Thyroid gland (tissue), 4 donors: ENCODE results near the gene RNF141. TPM values are rescaled to one million over a fixed set of nuclear protein-coding genes. Genes with fewer than 3 reads are reported as not detected.

Experiments used
- DNase-seq, 2 donors: peaks; one replicate each; pipeline ENCODE4 v3.0.0-alpha.2; 2019
- H3K27ac ChIP-seq, 3 donors: fragments of 200-600 bp; sonication (generic); 1 replicate in 2 of 3; 2 replicates in 1 of 3; pipeline ENCODE4 v1.5.1; 2016 to 2019; ENCODE audit warnings: mild to moderate bottlenecking in 1 of 3, moderate library complexity in 1 of 3
- H3K27me3 ChIP-seq: fragments of 200-600 bp; sonication (generic); one replicate; pipeline ENCODE4 v1.5.1; 2019
- H3K36me3 ChIP-seq, 2 donors: fragments of 200-600 bp; sonication (generic); one replicate each; pipeline ENCODE4 v1.5.1; 2016 to 2019
- H3K4me1 ChIP-seq, 2 donors: fragments of 200-600 bp; sonication (generic); one replicate each; pipeline ENCODE4 v1.5.1; 2017 to 2019
- H3K4me3 ChIP-seq, 3 donors: fragments of 200-600 bp; sonication (generic); replicated peaks in 1 of 3; 1 replicate in 2 of 3; 2 replicates in 1 of 3; pipeline ENCODE4 v1.5.1; 2016; ENCODE audit warnings: mild to moderate bottlenecking in 1 of 3
- H3K9me3 ChIP-seq: fragments of 200-600 bp; sonication (generic); one replicate; pipeline ENCODE4 v1.5.1; 2017
- POLR2A ChIP-seq, 2 donors: fragments of 450-650 bp; IDR thresholded peaks; one replicate each; pipeline ENCODE4 v1.6.1; 2017; ENCODE audit warnings: antibody characterized with exemption in 2 of 2, mild to moderate bottlenecking in 2 of 2, moderate library complexity in 1 of 2
- WGBS, 2 donors: methylation state at CpG; one replicate each; pipeline ENCODE4 v1.1.5; 2017; 5-methylcytosine and 5-hydroxymethylcytosine counted together
- intact Hi-C: fragments of 100-400 bp; cut with DNase I; formaldehyde crosslinking; loops from one replicate; pipeline ENCODE4 v1.15.1; 2023
- total RNA-seq, 4 donors: library from RNA; depleted of rRNA; stranded (reverse); fragments of >200 nt; gene quantifications; one replicate each; pipeline ENCODE4 v1.2.3, GENCODE V29; 2016
- TF ChIP-seq, protein P1 (sequence below), 6 experiments: fragments of 200-600 bp in 3 of 6; fragments of 450-650 bp in 3 of 6; sonication (generic) in 3 of 6; IDR thresholded peaks; one replicate each; pipeline ENCODE4 v1.5.1; 2016 to 2019; ENCODE audit warnings: antibody characterized with exemption in 6 of 6, mild to moderate bottlenecking in 2 of 6, inconsistent platforms in 1 of 6, moderate library complexity in 1 of 6

Gene RNF141
- total RNA-seq, 4 donors from 2014 or later, result 32.4 to 45.3 (median 40.7) TPM

GRCh38 chr11:10584071-10584501 lies 43.1 kb upstream of the RNF141 start:
- 55 to 67% methylated on average over 3 of the region's 3 CpGs for WGBS, 2 donors
- no peaks in the 10 kb centered on the region for H3K9me3 ChIP-seq
- no peak overlapping the region for H3K27ac ChIP-seq
- no peak overlapping the region for H3K4me3 ChIP-seq
- intact Hi-C loops, result no loop called here
- TF ChIP-seq POLR2A (IDR thresholded peaks at IDR 0.05), result no peak
- TF ChIP-seq, protein P1, sequence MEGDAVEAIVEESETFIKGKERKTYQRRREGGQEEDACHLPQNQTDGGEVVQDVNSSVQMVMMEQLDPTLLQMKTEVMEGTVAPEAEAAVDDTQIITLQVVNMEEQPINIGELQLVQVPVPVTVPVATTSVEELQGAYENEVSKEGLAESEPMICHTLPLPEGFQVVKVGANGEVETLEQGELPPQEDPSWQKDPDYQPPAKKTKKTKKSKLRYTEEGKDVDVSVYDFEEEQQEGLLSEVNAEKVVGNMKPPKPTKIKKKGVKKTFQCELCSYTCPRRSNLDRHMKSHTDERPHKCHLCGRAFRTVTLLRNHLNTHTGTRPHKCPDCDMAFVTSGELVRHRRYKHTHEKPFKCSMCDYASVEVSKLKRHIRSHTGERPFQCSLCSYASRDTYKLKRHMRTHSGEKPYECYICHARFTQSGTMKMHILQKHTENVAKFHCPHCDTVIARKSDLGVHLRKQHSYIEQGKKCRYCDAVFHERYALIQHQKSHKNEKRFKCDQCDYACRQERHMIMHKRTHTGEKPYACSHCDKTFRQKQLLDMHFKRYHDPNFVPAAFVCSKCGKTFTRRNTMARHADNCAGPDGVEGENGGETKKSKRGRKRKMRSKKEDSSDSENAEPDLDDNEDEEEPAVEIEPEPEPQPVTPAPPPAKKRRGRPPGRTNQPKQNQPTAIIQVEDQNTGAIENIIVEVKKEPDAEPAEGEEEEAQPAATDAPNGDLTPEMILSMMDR (IDR thresholded peaks at IDR 0.05), result no peak
- DNase-seq, result no peak
- H3K36me3 ChIP-seq, result no peaks in the 10 kb centered on the region
- H3K27me3 ChIP-seq, result no peaks in the 10 kb centered on the region
- peaks cover 0 to 4% of the 10 kb centered on the region in 2 donors for H3K4me1 ChIP-seq

DNA sequence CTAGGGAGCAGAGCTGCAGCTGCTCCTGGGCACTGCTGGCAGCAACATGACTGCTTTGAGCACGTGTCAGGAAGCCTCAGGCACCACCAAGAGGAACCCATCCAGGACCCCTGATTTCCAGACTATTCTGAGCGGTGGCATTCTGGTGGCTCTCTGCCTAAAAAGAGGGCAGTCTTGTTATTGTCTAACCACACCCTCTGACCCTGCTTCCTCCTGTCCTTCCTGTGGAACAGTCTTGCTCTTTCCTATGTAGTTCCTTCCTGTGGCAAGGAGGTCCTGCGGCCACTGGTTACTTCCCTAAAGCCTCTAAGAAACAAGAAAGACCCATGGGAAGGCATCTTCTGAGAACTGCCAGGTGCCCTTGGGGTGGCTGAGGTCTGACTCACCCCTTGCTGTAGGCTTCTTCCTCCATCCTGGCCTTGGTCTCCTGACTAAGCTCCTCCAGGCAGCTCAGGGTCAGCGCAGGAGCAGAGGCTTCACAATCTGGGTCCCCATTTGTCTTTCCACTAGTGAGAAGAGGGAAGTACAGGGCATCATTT lies 40.6 kb upstream of the RNF141 start:
- intact Hi-C loops, result no loop called here
- TF ChIP-seq POLR2A (IDR thresholded peaks at IDR 0.05), result no peak
- TF ChIP-seq, protein P1 (IDR thresholded peaks at IDR 0.05), result no peak

GRCh38 chr11:10580623-10581022 lies 39.6 kb upstream of the RNF141 start:
- H3K4me1 ChIP-seq, result peaks cover 0 to 4% of the 10 kb centered on the region in 2 donors
- H3K4me3 ChIP-seq, result no peak overlapping the region
- 66 to 68% methylated on average over 4 of the region's 4 CpGs for WGBS, 2 donors
- H3K36me3 ChIP-seq, result no peaks in the 10 kb centered on the region
- no peak for DNase-seq
- H3K27me3 ChIP-seq, result no peaks in the 10 kb centered on the region
- peak overlapping the region in 2 of 3 donors; percentile 10 to 56 for H3K27ac ChIP-seq
- intact Hi-C loops, result no loop called here
- H3K9me3 ChIP-seq, result no peaks in the 10 kb centered on the region
- TF ChIP-seq POLR2A (IDR thresholded peaks at IDR 0.05), result no peak
- TF ChIP-seq, protein P1 (IDR thresholded peaks at IDR 0.05), result no peak

More for the DNA sequence above, 40.6 kb upstream of the RNF141 start:
- WGBS, 2 donors, result 70 to 72% methylated on average over 4 of the region's 4 CpGs
- no peaks in the 10 kb centered on the region for H3K36me3 ChIP-seq
- peaks cover 0 to 4% of the 10 kb centered on the region in 2 donors for H3K4me1 ChIP-seq
- DNase-seq, result no peak
- H3K27me3 ChIP-seq, result no peaks in the 10 kb centered on the region
- H3K4me3 ChIP-seq, result no peak overlapping the region
- no peaks in the 10 kb centered on the region for H3K9me3 ChIP-seq
- peak overlapping the region in 2 of 3 donors; percentile 5 to 56 for H3K27ac ChIP-seq

- Histone ChIP-seq H3K4me3 (no peak overlapping the region), H3K9me3 (no peaks in the 10 kb centered on the region), H3K27me3 (no peaks in the 10 kb centered on the region), H3K27ac (no peak overlapping the region), H3K36me3 (no peaks in the 10 kb centered on the region), H3K4me1 (peaks cover 0 to 4% of the 10 kb centered on the region in 2 donors)
- no peak for TF ChIP-seq POLR2A (IDR thresholded peaks at IDR 0.05)
- TF ChIP-seq, protein P1 (IDR thresholded peaks at IDR 0.05), result no peak
- intact Hi-C loops, result no loop called here
- 88 to 90% methylated on average over 3 of the region's 3 CpGs for WGBS, 2 donors
- DNase-seq, result no peak
Measured at GRCh38 chr11:10579700-10580099, 38.7 kb upstream of the RNF141 start.

DNA sequence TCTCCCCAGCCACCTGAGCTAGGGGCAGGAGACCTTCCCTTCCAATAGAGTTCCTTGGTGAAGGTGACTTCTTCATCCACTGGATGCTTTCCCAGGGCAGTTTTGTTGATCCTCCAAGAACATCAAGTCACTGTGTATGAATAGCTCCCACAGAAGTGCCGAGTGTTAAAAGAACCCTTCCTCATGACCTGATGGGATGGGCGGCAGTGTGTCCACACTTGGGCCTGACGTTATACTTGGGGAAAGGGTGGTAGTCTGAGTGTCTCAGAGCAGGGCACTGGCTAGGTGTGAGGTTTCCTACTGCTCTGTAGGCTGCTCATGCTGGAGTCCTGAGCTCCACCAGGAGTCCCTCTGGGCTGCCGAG lies 35.0 kb upstream of the RNF141 start:
- intact Hi-C loops, result no loop called here
- H3K36me3 ChIP-seq, result no peaks in the 10 kb centered on the region
- TF ChIP-seq POLR2A (IDR thresholded peaks at IDR 0.05), result no peak
- TF ChIP-seq, protein P1 (IDR thresholded peaks at IDR 0.05), result no peak
- H3K27me3 ChIP-seq, result no peaks in the 10 kb centered on the region
- H3K9me3 ChIP-seq, result no peaks in the 10 kb centered on the region
- DNase-seq, result no peak
- no peak overlapping the region for H3K27ac ChIP-seq
- 89 to 97% methylated on average over 4 of the region's 4 CpGs for WGBS, 2 donors
- no peak overlapping the region for H3K4me3 ChIP-seq
- peaks cover 0 to 4% of the 10 kb centered on the region in 2 donors for H3K4me1 ChIP-seq
